Spleen (tissue), 7 donors: ENCODE data around the gene SSTR1.

Experiments
- CTCF ChIP-seq, 11 experiments: fragments of 200-600 bp in 7 of 11; fragments of 450-650 bp in 4 of 11; sonication (generic) in 4 of 11; IDR thresholded peaks in 8 of 11; conservative IDR thresholded peaks in 3 of 11; 1 replicate in 7 of 11; 2 replicates in 4 of 11; pipeline versions ENCODE4 v1.4.0 to v1.8.0; 2016 to 2021; ENCODE audit warnings: antibody characterized with exemption in 11 of 11, inconsistent platforms in 4 of 11, mild to moderate bottlenecking in 1 of 11
- POLR2A ChIP-seq, 3 donors: fragments of 450-650 bp; IDR thresholded peaks; one replicate each; pipeline ENCODE4 v1.5.1; 2017; ENCODE audit warnings: antibody characterized with exemption in 3 of 3, mild to moderate bottlenecking in 1 of 3
- POLR2AphosphoS5 ChIP-seq, 3 donors: sonication (generic); formaldehyde crosslinking; IDR thresholded peaks; one replicate each; pipeline ENCODE4 v1.5.1; 2017; ENCODE audit warnings: antibody characterized with exemption in 3 of 3
- donor health status: DM: no; HTN: no; CAD: no; lungs with moderate emphysema.
- donor health status: DM: no; HTN: no; CAD: no.
- donor health status: DM: no; HTN: no; CAD: no.

GRCh38 chr14:38210587-38211216 is 3.0 kb downstream of the SSTR1 start:
- no peak for TF ChIP-seq CTCF (IDR thresholded peaks at IDR 0.05 in 8 of 11, conservative IDR thresholded peaks at IDR 0.05 in 3 of 11)
- no peak for TF ChIP-seq POLR2A (IDR thresholded peaks at IDR 0.05)
- no peak for TF ChIP-seq POLR2AphosphoS5 (IDR thresholded peaks at IDR 0.05)
